Muscle of back (tissue), 11 donors: ENCODE data around the gene COL23A1. TPM values are rescaled to one million over a fixed set of nuclear protein-coding genes. Genes with fewer than 3 reads are reported as not detected.

ENCODE experiments used
- DNase-seq, 3 donors: peaks; one replicate each; pipeline versions ENCODE4 v3.0.0 to v3.0.0-alpha.2; 2013
- polyA plus RNA-seq, 10 donors: library from polyadenylated mRNA; unstranded; fragments of 120-200 nt; gene quantifications; one replicate each; pipeline ENCODE4 v1.2.1, GENCODE V29; 2013; ENCODE audit not compliant: insufficient read length in 10 of 10

COL23A1 gene
- polyA plus RNA-seq, 10 donors = 0.67 to 13.2 (median 4.5) TPM

DNA sequence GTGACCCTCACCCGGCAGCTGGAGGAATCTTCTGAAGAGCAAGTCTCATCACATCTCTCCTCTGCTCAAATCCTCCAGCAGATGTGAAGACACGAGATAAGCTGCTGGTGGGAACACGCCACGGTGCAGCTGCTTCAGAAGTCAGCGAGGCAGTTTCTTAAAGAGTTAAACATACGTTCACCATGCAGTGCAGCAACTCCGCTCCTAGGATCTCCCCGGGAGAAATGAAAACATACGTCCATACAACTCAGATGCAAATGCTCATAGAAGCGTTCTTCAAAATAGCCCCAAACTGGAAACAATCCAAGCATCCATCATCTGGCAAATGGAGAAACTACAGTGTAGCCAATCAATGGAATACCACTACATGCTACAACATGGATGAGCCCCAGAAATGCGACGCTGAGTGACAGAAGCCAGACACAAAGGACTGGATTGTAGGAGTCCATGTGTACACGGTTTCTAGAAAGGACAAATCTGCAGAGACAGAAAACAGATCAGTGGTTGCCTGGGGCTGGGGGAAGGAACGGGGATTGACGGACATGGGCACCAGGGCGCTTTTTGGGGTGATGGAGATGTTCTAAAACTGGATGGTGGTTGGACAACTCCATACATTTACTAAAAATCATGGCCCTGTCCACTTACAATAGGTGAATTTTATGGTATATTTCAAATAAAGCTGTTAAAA is 150.6 kb downstream of the COL23A1 start:
- no peak for DNase-seq

DNA sequence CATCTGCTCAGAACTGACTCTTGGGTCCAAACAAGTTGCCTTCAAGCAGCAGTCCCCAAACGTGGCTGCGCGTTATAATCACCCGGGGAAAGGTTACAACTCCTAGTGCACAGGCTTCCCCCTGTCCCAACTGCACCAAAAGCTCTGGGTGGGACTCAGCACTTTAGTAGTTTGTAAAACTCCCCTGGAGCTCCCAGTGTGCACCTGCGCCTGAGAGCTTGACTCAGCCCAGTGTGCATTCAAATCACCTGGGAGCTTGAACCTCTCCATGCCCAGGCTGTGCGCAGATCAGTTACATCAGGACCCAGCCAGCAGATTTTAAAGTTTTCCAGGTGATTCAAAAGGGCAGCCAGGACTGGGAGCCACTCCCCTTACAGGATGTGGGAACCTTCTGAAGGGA is 151.4 kb downstream of the COL23A1 start:
- no peak for DNase-seq

DNA sequence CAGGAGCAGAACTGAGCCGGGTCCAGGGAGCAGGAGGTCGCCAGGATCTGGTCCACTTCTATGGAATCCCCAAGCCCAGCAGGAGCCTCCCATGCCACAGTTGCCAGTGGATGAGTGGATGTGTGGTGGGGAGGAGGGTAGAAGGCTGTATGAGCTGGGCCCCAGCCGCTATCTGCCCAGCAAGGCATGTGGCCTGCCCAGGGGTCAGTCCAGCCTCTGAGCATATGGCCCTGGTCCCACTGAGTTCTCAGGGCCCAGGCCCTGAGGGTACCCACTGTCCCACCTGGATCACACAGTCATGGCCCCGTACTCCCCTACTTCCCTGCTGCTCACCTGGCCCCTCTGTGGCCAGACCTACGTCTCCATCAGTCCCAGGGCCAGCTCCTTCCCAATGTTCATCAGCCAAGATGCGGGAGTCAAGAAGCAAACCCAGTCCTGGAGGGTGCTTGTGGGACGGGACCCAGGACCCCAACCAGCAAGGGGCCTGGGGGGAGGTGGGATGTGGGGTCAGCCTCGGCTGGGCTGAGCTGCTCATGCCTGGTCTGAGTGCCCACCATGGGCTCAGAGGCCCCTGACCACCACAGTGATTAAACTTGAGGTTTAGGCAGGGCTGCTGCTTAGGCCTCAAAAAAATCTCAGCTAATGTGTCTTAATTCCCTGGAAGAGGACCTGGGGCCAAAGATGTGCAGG is 152.7 kb downstream of the COL23A1 start:
- DNase-seq = no peak

DNA sequence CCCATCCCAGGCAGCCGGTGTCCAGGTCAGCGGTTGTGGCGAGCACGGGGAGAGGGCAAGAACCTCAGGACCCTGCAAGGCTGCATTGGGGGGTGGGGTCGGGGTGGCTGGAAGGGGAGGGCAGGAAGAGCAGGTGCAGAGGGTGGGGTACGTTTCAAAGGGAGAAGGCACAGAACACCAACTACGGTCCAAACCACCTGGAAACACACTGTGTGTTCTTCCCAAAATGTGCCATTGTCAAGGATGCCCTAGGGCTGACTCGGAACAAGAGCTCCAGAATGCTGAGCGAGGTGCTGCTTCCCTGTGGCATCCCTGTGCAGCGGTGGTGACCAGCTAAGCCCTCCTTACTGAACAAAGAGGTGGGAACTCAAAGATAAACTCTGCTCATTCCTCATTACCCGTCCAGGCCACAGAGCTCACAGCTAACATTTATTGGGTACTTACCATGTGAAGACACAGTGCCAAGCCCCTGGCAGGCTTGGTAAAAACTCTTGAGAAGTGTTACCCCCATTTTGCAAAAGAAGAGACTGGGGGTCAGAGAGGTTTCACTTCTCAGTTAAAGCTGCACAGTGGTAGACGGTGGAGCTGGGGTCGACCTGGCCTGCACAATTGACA is 153.8 kb downstream of the COL23A1 start:
- no peak for DNase-seq

DNA sequence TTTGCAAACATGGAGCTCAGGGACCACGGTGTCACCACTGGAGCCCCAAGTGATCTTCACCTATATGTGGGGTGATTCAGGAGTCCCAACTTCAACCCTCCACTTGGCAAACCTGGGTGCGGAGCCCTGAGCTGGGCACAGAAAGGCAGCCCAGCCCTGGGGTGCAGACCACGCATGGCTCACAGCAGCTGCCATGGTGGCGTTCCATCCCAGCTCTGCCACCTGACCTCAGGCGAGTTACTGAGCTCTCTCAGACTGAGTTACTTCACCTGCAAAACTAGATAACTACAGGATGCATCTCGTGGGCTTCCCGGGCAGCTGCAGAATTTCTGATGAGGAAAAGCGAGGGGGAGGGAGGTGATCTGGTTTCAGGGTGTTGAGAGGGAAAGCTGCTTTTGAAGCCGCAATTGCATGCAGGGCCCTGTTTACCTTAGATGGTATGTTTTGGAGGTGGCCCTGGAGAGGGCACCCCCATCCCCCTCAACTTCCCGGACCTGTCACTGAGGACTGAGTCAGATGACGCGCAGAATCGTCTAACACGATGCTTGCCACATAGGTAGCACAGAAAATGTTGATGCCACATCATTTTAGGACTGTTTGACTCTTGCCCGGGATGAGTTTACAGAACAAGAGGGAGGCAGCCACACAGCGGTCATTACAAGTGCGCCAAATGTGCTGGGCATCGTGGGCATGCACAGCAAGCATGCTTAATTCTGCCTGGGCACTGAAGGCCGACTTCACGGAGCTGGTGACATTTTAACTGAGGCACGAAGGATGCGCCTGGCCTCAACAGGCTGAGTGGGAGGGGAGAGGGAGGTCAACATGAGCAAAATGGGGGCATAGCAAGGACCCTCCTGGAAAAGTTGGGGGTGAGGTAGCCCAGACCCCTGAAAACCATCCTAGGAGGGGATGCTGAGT is 154.6 kb downstream of the COL23A1 start:
- no peak for DNase-seq

DNA sequence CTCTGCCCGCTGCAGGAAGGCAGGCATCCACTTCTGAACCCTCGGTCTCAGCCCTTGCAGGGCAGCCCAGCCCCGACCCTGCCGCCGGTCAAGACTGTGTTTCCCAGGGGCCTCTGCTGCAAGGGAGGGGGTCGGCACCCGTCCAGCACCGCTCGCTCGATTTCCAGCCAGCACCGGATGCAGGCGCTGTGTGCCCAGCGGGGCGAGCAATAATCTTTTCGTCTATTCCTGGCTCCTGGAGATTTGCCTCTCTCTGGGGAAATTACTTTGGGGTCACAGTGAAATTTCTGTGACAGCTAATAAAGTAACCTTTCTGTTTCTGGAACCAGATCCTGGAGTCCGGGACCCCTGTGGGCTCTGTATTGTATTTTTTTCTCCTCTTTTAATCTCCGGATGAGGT is 155.3 kb downstream of the COL23A1 start:
- DNase-seq = peak in 1 of 3 donors; percentile 34

DNA sequence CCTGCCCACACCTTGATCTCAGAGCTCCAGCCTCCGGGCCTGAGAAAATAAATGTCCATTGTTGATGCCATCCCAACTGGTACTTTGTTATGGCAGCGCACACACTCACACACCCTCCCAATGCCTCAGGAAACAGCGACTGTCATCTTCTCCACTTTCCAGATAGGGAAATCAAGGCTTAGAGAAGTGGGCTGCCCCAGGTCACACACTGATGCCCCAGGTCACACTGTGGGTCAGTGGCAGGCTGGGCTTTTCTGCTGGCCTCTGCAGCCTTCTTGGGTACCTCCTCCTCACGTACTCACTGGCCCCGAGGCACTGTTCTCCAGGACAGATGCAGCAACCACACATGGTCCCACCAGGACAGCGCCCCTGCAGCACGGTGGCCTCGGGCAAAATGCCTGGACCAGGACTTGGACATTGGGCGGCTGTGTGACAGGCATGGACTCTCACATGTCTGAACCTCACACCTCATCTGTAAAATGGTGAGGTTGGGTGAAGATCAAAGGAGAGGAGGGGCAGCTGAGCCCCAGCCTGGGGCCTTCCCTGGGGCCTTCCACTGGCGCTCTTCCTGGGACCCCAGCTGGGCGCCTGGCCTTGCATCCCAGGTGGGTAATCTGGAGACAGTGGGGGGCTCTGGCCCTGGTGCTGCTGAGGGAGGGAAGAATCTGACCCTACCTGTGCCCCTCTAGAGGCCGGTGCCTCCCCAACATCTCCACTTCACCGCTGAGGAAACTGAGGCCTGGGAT is 156.0 kb downstream of the COL23A1 start:
- no peak for DNase-seq

DNA sequence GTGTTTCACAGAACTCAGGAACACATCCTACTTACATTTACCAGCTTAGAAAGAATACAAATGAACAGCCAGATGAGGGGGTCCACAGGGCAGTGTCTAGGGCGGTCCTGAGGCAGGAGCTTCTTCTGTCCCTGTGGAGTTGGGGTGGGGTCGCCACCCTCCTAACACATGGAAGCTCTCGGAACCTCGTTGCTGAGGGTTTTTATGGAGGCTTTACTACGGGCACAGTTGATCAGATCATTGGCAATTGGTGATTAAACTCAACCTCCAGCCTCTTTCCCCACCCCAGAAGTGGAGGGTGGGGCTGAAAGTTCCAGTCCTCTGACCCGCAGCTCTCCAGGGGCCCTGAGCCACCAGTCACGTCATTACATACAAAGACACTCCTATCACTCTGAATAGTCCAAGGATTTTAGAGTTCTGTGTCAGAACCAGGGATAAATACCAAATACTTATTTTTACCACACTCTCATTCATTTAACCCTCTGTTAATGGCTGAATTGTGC is 156.9 kb downstream of the COL23A1 start:
- DNase-seq = no peak

DNA sequence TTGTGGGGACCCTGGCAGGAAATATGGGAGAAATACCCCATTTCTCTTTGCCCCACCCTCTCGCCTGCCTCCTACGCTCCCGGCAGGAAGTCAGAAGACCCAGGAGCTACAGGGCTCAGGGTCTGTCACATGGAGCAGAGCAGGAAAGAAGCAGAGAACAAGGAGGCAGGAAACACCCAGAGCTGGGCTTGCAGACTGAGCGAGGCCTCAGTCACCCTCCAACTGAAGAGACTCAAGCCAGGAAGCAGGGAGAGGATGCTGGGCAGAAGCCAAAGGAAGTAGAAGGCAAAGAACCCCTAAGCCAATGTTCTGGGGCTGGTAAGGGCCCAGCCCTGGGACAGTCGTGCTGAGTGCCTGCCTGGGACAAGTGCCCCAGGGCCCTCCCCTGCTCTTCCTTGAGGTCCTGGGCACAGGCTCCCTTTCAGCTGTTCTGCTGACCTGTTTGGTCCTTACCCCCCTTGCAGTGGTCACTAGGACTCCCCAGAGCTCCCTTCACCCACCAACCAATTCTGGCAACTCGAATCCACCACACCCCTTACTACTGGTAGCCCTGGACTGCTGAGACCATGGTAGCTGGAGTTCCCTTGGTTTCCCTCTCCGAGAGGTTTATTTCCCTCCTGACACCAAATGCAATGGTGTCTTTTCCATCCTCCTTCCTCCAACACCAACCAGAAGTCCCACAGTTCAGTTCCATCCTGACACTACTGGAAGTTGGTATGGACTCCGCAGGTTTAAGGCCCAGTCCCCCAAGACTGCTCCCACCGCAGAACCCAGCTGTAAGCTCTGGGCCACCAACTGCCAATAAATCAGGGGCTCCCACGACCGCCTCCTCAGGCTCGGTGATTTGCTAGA is 157.5 kb downstream of the COL23A1 start:
- DNase-seq = no peak

DNA sequence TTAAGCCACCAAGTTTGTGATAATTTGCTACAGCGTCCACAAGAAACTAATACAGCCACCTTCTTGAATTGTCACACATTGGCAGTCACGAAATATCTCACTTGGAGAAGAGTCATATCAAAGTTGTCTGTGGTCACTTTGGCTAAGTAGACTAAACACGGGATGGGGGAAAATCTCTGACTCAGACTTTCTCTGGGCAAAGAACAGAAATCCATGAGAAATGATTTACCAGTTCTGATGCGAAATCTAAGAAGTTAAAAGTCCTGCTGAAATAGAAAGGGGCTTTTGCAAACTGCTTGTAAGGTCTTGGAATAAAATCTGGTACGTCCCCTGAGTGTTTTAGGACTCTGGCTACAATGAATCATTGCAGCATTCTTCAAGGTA is 158.4 kb downstream of the COL23A1 start:
- DNase-seq = peak in 1 of 3 donors; percentile 11

DNA sequence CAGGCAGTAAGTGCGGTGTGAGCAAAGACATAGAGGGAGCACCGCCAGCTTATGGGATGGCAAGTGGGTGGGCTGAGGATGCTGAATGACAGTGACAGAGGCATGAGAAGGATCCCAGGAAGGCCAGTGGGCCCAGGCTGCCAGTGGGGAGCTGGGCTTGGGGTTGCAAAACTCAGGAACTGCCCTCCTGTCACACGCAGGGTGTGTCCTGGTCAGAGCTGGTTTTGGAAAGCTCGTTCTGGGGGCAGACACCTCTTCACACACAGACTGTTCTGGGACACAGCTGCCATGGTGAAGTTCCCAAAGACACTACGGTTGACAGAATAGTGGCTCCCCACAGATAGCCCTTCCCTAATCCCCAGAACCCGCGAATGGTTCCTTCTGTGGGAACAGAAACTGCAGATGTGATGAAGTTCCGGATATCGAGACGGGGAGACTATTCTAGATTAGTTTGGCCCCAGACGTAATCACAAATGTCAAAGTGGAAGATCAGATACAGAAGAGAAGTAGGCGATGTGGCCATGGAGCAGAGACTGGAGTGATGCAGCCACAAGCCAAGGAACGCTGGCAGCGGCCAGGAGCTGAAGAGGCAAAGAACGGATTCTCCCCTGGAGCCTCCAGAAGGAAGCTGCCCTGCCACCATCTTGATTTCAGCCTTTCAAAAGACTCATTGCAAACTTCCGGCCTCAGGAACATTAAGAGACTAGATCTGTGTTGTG is 159.0 kb downstream of the COL23A1 start:
- DNase-seq = no peak

DNA sequence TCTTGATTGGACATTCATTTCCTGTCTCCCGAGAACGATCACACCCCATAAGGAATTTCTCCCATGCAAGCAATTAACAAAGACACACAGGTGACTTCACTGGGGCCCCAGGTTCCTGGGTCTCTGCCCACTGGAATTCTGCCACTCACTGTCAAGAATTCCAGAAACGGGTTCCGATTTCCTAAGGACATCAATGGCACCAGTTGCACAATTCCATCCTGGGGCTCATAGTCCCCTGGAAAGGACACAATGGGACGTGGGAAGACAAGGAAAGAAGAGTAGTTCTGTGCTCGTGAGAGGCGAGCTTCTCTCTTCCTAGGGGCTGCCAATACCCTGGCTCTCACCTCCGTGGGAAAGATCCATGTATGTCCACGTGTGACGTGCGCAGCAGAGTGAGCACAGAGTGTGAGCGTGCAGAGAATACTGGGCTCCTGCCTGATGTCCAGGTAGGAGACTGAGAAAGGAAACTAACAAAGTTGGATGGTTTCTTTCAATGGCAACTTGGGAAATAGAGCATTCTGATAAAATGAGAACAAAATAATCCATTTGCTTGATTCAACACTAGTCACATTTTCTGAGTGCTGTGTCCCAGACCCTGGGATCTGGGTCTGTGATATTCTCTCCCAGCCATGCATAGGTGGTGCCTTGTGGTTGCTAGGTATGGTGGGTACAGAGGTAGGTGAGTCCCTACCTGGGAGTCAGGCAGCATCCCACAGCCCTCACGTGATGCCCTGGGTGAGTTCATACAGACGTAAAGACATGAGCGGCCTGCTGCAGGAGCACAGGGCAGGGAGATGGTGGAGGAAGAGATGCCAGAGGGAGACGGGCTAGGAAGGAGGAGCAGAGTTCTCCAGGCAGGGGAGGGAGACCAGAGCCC is 159.8 kb downstream of the COL23A1 start:
- no peak for DNase-seq

DNA sequence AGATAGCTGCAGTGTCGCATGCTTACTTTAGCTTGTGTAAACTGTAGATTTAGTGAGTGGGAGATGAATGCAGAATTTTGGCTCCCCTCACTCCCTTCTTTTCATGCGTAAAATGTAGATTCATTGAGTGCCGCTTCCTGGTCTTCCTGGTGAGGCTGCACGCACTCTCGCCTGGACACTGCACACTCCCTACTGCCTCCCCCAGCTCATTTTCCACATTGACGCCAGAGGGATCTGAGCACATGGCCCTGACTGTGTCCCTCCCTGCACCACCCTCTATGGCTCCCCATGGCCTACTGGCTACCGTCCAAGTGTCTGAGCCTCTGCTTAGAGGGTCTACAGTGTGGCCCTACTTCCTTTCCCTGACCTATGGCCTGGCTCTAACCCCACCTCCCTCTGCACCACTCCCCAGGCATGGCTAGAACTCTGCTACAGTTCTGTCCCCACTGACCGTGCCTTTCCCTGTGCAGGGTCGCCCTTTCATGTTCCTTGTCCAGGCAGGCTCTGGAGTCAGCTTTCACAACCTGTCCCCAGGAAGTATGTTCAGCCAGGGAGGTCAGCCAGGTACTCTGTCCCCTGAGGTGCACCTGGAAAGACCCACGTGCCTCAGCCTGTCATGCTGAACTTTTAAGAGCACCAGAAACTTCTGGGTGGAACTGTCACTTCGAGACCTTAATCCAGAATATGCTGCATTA is 160.6 kb downstream of the COL23A1 start:
- no peak for DNase-seq

DNA sequence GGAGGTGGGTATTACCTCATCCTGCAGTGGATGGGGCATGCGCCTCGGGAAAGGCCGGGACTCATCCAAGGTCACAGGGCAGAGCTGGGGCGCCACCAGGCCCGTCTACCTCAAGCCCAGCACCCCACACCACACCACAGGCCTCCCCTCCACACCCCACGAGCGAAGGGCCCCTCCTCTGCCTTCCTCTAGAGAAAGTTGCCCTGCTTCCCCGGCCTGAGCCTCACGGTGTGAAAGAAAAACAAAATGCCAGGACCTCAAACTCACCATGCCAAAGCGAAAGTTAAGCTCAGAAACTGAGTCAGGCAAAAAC is 161.1 kb downstream of the COL23A1 start:
- no peak for DNase-seq

DNA sequence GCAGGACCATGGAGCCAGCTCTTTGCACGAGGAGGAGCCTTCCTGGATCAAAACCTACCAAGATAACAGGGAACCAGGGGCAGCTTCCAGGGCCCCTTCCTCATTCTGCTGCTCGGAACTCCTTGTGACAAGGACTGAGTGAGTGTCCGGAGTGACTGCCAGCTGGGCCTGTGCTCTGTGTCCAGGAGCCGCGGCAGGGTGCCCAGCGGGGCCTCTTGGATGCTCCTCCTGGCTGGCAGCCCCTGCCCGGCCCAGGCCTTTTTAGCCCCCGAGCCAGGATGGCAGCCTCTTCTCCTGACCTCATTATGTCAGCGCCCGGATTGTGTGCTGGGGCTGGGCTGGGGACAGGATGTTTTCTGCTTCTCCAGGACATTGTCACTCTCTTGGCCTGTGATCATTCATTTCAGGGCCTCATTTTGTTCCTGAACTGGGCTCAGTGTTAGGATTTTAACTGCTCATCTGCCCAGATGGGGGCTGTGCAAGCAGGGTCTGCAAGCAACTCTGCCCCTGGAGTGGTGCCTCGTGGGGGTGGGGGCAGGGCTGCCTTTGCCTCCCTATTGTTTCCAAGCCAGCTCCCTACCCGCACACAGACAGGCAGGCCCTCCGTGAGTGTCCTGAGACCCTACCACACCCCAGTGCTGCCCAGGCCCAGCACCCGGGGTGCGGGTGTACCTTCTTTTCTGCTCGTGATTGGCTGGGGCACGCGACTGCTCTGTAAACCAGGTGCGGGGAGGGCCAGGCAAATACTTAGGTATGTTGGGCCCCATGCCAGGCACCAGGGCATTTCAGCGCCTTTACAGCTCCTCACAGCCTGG is 161.6 kb downstream of the COL23A1 start:
- no peak for DNase-seq

DNA sequence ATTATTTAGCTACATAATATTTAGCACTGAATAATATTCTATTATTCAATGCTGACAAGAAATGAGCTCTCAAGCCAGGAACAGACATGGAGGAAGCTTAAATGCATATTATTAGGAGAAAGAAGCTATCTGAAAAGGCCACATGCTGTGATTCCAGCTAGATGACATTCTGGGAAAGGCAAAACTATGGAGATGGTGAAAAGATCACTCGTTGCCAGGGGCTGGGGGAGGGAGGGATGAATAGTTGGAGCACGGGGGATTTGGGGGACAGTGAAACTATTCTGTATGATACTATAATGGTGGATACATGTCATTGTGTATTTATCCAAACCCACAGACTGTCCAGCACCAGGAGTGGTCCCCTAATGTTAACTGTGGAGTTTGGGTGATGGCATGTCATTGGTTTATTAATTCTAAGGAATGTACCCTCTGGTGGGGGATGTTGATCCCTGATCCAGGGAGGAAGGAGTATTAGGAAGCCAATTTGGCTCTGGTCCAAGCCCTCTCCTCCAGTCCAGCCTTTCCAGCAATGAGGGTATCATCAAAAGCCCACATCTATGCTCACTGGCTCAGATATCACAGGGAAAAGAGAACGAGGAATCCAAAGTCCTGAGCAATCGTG is 162.5 kb downstream of the COL23A1 start:
- DNase-seq = no peak
